Upper lobe of left lung (tissue), 4 donors: ENCODE data around the gene TRAPPC3L.

Experiments
- EP300 ChIP-seq, 4 donors: sonication (generic); formaldehyde crosslinking; IDR thresholded peaks; one replicate each; pipeline ENCODE4 v1.5.1; 2017; ENCODE audit warnings: antibody characterized with exemption in 4 of 4, control low read depth in 2 of 4
- POLR2A ChIP-seq, 4 donors: fragments of 450-650 bp; IDR thresholded peaks; one replicate each; pipeline ENCODE4 v1.5.1; 2016 to 2017; ENCODE audit warnings: antibody characterized with exemption in 4 of 4, mild to moderate bottlenecking in 2 of 4
- TF ChIP-seq, protein P1 (sequence below), 6 experiments: fragments of 450-650 bp in 4 of 6; fragments of 200-600 bp in 2 of 6; sonication (generic) in 2 of 6; IDR thresholded peaks; one replicate each; pipeline ENCODE4 v1.5.1; 2016 to 2019; ENCODE audit warnings: antibody characterized with exemption in 6 of 6

DNA sequence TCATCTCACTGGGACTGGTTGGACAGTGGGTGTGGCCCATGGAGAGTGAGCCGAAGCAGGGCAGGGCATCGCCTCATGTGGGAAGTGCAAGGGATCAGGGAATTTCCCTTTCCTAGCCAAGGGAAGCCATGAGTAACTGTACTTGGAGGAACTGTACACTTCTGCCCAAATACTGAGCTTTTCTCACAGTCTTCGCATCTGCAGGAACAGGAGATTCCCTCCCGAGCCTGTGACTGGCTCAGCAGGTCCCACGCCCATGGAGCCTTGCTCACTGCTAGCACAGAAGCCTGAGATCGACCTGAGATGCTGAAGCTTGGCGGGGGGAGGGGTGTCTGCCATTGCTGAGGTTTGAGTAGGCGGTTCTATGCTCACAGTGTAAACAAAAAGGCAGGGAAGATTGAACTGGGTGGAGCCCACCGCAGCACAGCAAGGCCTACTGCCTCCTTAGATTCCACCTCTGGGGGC is 44.5 kb downstream of the TRAPPC3L start:
- TF ChIP-seq EP300 (IDR thresholded peaks at IDR 0.05) (no peak), POLR2A (IDR thresholded peaks at IDR 0.05) (no peak)
- TF ChIP-seq, protein P1, sequence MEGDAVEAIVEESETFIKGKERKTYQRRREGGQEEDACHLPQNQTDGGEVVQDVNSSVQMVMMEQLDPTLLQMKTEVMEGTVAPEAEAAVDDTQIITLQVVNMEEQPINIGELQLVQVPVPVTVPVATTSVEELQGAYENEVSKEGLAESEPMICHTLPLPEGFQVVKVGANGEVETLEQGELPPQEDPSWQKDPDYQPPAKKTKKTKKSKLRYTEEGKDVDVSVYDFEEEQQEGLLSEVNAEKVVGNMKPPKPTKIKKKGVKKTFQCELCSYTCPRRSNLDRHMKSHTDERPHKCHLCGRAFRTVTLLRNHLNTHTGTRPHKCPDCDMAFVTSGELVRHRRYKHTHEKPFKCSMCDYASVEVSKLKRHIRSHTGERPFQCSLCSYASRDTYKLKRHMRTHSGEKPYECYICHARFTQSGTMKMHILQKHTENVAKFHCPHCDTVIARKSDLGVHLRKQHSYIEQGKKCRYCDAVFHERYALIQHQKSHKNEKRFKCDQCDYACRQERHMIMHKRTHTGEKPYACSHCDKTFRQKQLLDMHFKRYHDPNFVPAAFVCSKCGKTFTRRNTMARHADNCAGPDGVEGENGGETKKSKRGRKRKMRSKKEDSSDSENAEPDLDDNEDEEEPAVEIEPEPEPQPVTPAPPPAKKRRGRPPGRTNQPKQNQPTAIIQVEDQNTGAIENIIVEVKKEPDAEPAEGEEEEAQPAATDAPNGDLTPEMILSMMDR (IDR thresholded peaks at IDR 0.05), result no peak
